GM21717 (cell line): Measurements from ENCODE around the gene FAHD2B.
"Not testable (repeated sequence)": the region's sequence is repeated elsewhere in the genome, so short reads cannot be mapped to it uniquely, and the experiment has no call there.

Source experiments
- ATAC-seq: cut with Tn5 transposase; IDR thresholded peaks from one replicate; pipeline ENCODE4 v1.9.1; 2021; ENCODE audit warnings: mild to moderate bottlenecking, moderate library complexity; ENCODE audit not compliant: unreplicated experiment

Gene FAHD2B

GRCh38 chr2:97068074-97068473 is 26.6 kb downstream of the FAHD2B start:
- ATAC-seq: no peak

DNA sequence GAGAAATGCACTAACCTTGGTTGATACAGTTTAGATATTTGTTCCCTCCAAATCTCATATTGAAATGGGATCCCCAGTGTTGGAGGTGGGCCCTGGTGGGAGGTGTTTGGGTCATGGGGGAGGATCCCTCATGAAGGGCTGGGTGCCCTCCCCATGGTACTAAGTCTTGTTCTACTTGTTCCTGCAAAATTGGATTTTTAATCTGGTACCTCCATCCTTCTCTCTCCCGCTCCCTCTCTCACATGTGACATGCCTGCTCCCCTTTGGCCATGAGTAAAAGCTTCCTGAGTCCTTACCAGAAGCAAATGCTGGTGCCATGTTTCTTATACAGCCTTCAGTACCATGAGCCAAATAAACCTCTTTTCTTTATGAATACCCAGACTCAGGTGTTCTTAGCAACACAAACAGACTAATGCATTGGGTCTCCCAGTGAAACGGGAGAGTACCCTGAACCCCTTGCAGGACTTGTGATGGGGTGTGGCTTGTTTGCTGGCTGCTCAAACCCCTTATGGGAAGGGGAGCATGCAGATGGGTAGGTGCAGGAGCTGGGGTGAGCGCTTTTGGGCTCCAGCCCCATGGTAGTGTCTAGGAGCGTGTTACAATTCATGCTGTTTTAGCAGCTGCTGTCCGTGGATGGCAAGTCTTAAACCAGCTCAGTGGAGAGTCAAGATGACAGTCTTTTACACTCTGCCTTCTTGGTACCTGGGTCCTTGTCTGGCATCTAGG is 27.2 kb downstream of the FAHD2B start:
- no peak for ATAC-seq

GRCh38 chr2:97066030-97066429 is 28.7 kb downstream of the FAHD2B start:
- not testable (repeated sequence) for ATAC-seq

DNA sequence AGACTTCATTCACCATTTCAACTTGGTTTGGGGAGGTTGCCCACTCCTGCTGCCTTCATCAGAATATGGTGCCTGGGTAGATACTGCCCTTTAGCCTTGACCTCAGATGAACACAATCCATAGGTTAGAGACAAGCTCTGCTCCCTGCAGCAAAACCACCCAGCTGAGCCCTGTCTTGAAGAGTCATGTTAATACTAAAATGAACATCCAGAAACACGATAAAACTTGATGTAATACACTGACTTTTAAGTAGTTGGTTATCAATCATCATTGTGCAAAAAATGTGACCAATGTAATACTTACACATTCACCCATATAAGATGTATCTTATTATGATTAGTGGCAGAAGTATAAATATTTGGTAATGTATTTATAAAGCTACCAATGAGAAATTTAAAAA is 32.7 kb downstream of the FAHD2B start:
- ATAC-seq: not testable (repeated sequence)

DNA sequence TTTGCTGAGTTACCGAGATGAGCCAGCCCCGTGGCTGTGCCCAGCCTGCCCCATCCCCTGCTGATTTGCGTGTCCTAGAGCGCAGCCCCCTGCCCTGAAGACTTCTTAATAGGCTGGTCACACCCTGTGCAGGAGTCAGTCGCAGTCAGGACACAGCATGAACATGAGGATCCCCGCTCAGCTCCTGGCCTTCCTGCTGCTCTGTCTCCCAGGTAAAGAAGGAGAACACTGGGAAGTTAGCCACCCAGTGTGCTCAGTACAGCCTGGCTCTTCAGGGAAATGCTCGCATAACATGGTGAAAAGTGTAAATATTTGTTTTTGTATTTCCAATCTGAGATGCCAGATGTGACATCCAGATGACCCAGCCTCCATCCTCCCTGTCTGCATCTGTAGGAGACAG is 34.9 kb downstream of the FAHD2B start:
- ATAC-seq: not testable (repeated sequence)

- not testable (repeated sequence) for ATAC-seq
Observed at GRCh38 chr2:97056150-97056549, 38.5 kb downstream of the FAHD2B start.

DNA sequence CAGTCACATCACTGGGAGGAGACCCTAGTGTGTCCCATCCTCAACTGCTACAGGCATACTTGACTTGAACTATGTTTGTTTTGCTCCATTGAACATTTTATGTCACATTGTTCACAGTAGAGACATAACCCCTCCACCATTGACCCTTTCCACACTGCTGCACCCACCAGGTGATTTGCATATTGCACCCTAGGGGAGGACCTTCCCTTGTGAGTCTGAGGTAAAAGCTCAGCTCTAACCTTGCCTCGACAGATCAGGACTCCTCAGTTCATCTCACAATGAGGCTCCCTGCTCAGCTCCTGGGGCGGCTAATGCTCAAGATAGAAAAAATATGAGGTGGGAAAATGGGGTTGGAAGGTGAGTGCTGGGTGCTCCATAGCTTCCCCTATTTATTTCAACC is 44.6 kb downstream of the FAHD2B start:
- ATAC-seq: not testable (repeated sequence)

- ATAC-seq: not testable (repeated sequence)
Observed at GRCh38 chr2:97048448-97048847, 46.2 kb downstream of the FAHD2B start.

GRCh38 chr2:97046676-97047075 is 48.0 kb downstream of the FAHD2B start:
- ATAC-seq: not testable (repeated sequence)

GRCh38 chr2:97045895-97046499 is 48.7 kb downstream of the FAHD2B start:
- not testable (repeated sequence) for ATAC-seq
